Measurements from ENCODE around the gene APOBEC4. TPM values are rescaled to one million over a fixed set of nuclear protein-coding genes. Genes with fewer than 3 reads are reported as not detected.

Gene APOBEC4
- total and polyA plus RNA-seq, 2 experiments from 2014 or later = not detected

GRCh38 chr1:183607322-183607980 lies 45.7 kb downstream of the APOBEC4 start:
- Histone ChIP-seq H3K9ac (peak overlapping the region; percentile 69), H3K9me3 (ENCODE audit: low read depth) (no peaks in the 10 kb centered on the region), H3K4me1 (ENCODE audit: insufficient read depth) (peaks cover 50% of the 10 kb centered on the region), H3K27me3 (replicated peaks; ENCODE audit: insufficient read depth) (no peaks in the 10 kb centered on the region), H3K9me2 (ENCODE audit: insufficient read depth) (no peaks in the 10 kb centered on the region), H4K20me1 (ENCODE audit: insufficient read depth) (no peaks in the 10 kb centered on the region), H3K36me3 (ENCODE audit: low read depth) (no peaks in the 10 kb centered on the region), H3K4me2 (ENCODE audit: unreplicated experiment) (peak overlapping the region; percentile 69), H3K27ac (peak overlapping the region; percentile 95), H3K4me3 (no peak overlapping the region), H3F3A (ENCODE audit: insufficient read depth) (peaks cover 44% of the 10 kb centered on the region), H2AFZ (peak overlapping the region; percentile 61), H3K79me2 (ENCODE audit: insufficient read depth) (no peaks in the 10 kb centered on the region)
- TF ChIP-seq EZH2phosphoT487 (IDR thresholded peaks at IDR 0.05; ENCODE audit: insufficient read depth, low read depth) = no peak
- TF ChIP-seq EZH2 (IDR thresholded peaks at IDR 0.05; ENCODE audit: insufficient read depth, poor library complexity, severe bottlenecking) = no peak
- 96 to 98% methylated on average over 2 of the region's 2 CpGs for WGBS, 2 experiments (ENCODE audit: low coverage in 1 of 2, low lambda C conversion rate in 2 of 2, missing lambda C conversion rate in 2 of 2)
- no peak for DNase-seq
- in situ Hi-C loops (cut with MboI) = no loop called here

GRCh38 chr1:183605904-183606303 lies 47.2 kb downstream of the APOBEC4 start:
- H4K20me1 ChIP-seq (ENCODE audit: insufficient read depth) = no peaks in the 10 kb centered on the region
- H3K79me2 ChIP-seq (ENCODE audit: insufficient read depth) = no peaks in the 10 kb centered on the region
- H3K4me1 ChIP-seq (ENCODE audit: insufficient read depth) = peaks cover 50% of the 10 kb centered on the region
- 91 to 98% methylated on average over 2 of the region's 2 CpGs for WGBS, 2 experiments (ENCODE audit: low coverage in 1 of 2, low lambda C conversion rate in 2 of 2, missing lambda C conversion rate in 2 of 2)
- H3K27me3 ChIP-seq (replicated peaks; ENCODE audit: insufficient read depth) = no peaks in the 10 kb centered on the region
- no peaks in the 10 kb centered on the region for H3K9me2 ChIP-seq (ENCODE audit: insufficient read depth)
- no peak overlapping the region for H3K4me3 ChIP-seq
- peaks cover 41% of the 10 kb centered on the region for H3F3A ChIP-seq (ENCODE audit: insufficient read depth)
- no peak for DNase-seq
- no peak overlapping the region for H2AFZ ChIP-seq
- no peak overlapping the region for H3K9ac ChIP-seq
- no peak for TF ChIP-seq EZH2 (IDR thresholded peaks at IDR 0.05; ENCODE audit: insufficient read depth, poor library complexity, severe bottlenecking)
- H3K9me3 ChIP-seq (ENCODE audit: low read depth) = no peaks in the 10 kb centered on the region
- H3K4me2 ChIP-seq (ENCODE audit: unreplicated experiment) = no peak overlapping the region
- no peak overlapping the region for H3K27ac ChIP-seq
- in situ Hi-C loops (cut with MboI) = no loop called here
- no peaks in the 10 kb centered on the region for H3K36me3 ChIP-seq (ENCODE audit: low read depth)

- Histone ChIP-seq H3K27ac (no peak overlapping the region), H3K79me2 (ENCODE audit: insufficient read depth) (no peaks in the 10 kb centered on the region), H3K36me3 (ENCODE audit: low read depth) (no peaks in the 10 kb centered on the region), H3K9ac (no peak overlapping the region), H3F3A (ENCODE audit: insufficient read depth) (peaks cover 42% of the 10 kb centered on the region), H2AFZ (no peak overlapping the region), H3K4me3 (no peak overlapping the region), H3K9me3 (ENCODE audit: low read depth) (no peaks in the 10 kb centered on the region), H3K4me1 (ENCODE audit: insufficient read depth) (peaks cover 51% of the 10 kb centered on the region), H3K4me2 (ENCODE audit: unreplicated experiment) (no peak overlapping the region), H4K20me1 (ENCODE audit: insufficient read depth) (no peaks in the 10 kb centered on the region), H3K27me3 (replicated peaks; ENCODE audit: insufficient read depth) (no peaks in the 10 kb centered on the region), H3K9me2 (ENCODE audit: insufficient read depth) (no peaks in the 10 kb centered on the region)
- no peak for DNase-seq
- WGBS, 2 experiments (ENCODE audit: low coverage in 1 of 2, low lambda C conversion rate in 2 of 2, missing lambda C conversion rate in 2 of 2) = 96 to 100% methylated on average over 7 to 8 of the region's 8 CpGs
- TF ChIP-seq EZH2phosphoT487 (IDR thresholded peaks at IDR 0.05; ENCODE audit: insufficient read depth, low read depth) (no peak), EZH2 (IDR thresholded peaks at IDR 0.05; ENCODE audit: insufficient read depth, poor library complexity, severe bottlenecking) (no peak)
- in situ Hi-C loops (cut with MboI) = no loop called here
Observed at GRCh38 chr1:183604815-183605214, 48.3 kb downstream of the APOBEC4 start.

GRCh38 chr1:183604038-183604808 lies 48.9 kb downstream of the APOBEC4 start:
- H3K9me2 ChIP-seq (ENCODE audit: insufficient read depth) = no peaks in the 10 kb centered on the region
- in situ Hi-C loops (cut with MboI) = no loop called here
- WGBS, 2 experiments (ENCODE audit: low coverage in 1 of 2, low lambda C conversion rate in 2 of 2, missing lambda C conversion rate in 2 of 2) = 39 to 40% methylated on average over 10 of the region's 10 CpGs
- no peaks in the 10 kb centered on the region for H3K27me3 ChIP-seq (replicated peaks; ENCODE audit: insufficient read depth)
- peak; percentile 83 for DNase-seq
- no peaks in the 10 kb centered on the region for H3K79me2 ChIP-seq (ENCODE audit: insufficient read depth)
- TF ChIP-seq EZH2 (IDR thresholded peaks at IDR 0.05; ENCODE audit: insufficient read depth, poor library complexity, severe bottlenecking) (no peak), EZH2phosphoT487 (IDR thresholded peaks at IDR 0.05; ENCODE audit: insufficient read depth, low read depth) (no peak)
- H3K27ac ChIP-seq = peak overlapping the region; percentile 36
- H3K9me3 ChIP-seq (ENCODE audit: low read depth) = no peaks in the 10 kb centered on the region
- H2AFZ ChIP-seq = no peak overlapping the region
- H3K4me1 ChIP-seq (ENCODE audit: insufficient read depth) = peaks cover 46% of the 10 kb centered on the region
- H3K36me3 ChIP-seq (ENCODE audit: low read depth) = no peaks in the 10 kb centered on the region
- H4K20me1 ChIP-seq (ENCODE audit: insufficient read depth) = no peaks in the 10 kb centered on the region
- no peak overlapping the region; the same call in 1 of the 2 replicates for H3K9ac ChIP-seq
- peaks cover 36% of the 10 kb centered on the region for H3F3A ChIP-seq (ENCODE audit: insufficient read depth)
- H3K4me2 ChIP-seq (ENCODE audit: unreplicated experiment) = no peak overlapping the region
- H3K4me3 ChIP-seq = no peak overlapping the region
